GM19438 (cell line): ENCODE data around the gene AXIN1.
"Not testable (repeated sequence)": the region's sequence is repeated elsewhere in the genome, so short reads cannot be mapped to it uniquely, and the experiment has no call there.

Experiments
- ATAC-seq: cut with Tn5 transposase; IDR thresholded peaks from one replicate; pipeline ENCODE4 v1.9.1; 2021; ENCODE audit warnings: low read depth; ENCODE audit not compliant: unreplicated experiment

AXIN1 gene

GRCh38 chr16:270381-271255 lies 81.9 kb downstream of the AXIN1 start:
- no peak for ATAC-seq

- no peak for ATAC-seq
Measured at GRCh38 chr16:269061-269796, 83.3 kb downstream of the AXIN1 start.

- ATAC-seq, result no peak
Measured at GRCh38 chr16:268141-269053, 84.1 kb downstream of the AXIN1 start.

- not testable (repeated sequence) for ATAC-seq
Measured at GRCh38 chr16:267562-267961, 85.0 kb downstream of the AXIN1 start.

- no peak for ATAC-seq
Measured at GRCh38 chr16:266258-267164, 86.0 kb downstream of the AXIN1 start.

- no peak for ATAC-seq
Measured at GRCh38 chr16:265711-266110, 86.8 kb downstream of the AXIN1 start.

GRCh38 chr16:265002-265529 lies 87.5 kb downstream of the AXIN1 start:
- no peak for ATAC-seq

- ATAC-seq, result no peak
Measured at GRCh38 chr16:264440-264951, 88.0 kb downstream of the AXIN1 start.

GRCh38 chr16:263944-264343 lies 88.6 kb downstream of the AXIN1 start:
- no peak for ATAC-seq

GRCh38 chr16:263182-263774 lies 89.2 kb downstream of the AXIN1 start:
- no peak for ATAC-seq

GRCh38 chr16:262121-262745 lies 90.3 kb downstream of the AXIN1 start:
- ATAC-seq, result no peak

- ATAC-seq, result no peak
Measured at GRCh38 chr16:261031-261691, 91.4 kb downstream of the AXIN1 start.

- ATAC-seq, result no peak
Measured at GRCh38 chr16:260326-260725, 92.2 kb downstream of the AXIN1 start.

GRCh38 chr16:259814-260253 lies 92.7 kb downstream of the AXIN1 start:
- no peak for ATAC-seq

GRCh38 chr16:259226-259625 lies 93.3 kb downstream of the AXIN1 start:
- ATAC-seq, result no peak

- not testable (repeated sequence) for ATAC-seq
Measured at GRCh38 chr16:258091-258490, 94.4 kb downstream of the AXIN1 start.

GRCh38 chr16:255183-255582 lies 97.3 kb downstream of the AXIN1 start:
- ATAC-seq, result no peak

- no peak for ATAC-seq
Measured at GRCh38 chr16:254461-254860, 98.1 kb downstream of the AXIN1 start.
